ENCODE measurements around the gene RNPEPL1.
"Not testable (repeated sequence)": the region's sequence is repeated elsewhere in the genome, so short reads cannot be mapped to it uniquely, and the experiment has no call there.

RNPEPL1 gene

DNA sequence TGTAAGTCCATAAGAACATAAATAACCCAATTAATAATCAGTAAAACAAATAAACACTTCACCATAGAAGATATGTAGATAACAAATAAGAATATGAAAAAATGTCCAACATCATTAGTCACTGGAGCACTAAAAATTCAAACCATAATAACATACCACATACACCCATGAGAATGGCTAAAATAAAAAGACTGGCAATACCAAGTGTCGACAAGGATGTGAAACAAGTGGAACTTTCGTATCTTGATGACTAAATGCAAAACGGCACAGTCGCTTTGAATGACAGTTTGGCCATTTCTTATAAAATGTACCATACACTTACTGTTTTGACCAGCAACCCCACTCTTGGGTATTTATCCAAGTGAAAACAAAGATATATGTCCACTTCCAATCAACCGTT, 37.2 kb upstream of the RNPEPL1 start:
- no peak for DNase-seq
- H3K14ac ChIP-seq (ENCODE audit: low read length in 2 of 2), result no peak overlapping the region
- H3K4ac ChIP-seq (ENCODE audit: low read depth in 1 of 2, low read length in 2 of 2), result no peak overlapping the region
- no peaks in the 10 kb centered on the region for H3K27me3 ChIP-seq (ENCODE audit: control insufficient read depth in 1 of 2, insufficient read depth in 1 of 2, low read length in 2 of 2)
- no peak overlapping the region for H3K4me2 ChIP-seq (ENCODE audit: low read length, poor library complexity, severe bottlenecking)
- no peak overlapping the region for H3K9ac ChIP-seq (ENCODE audit: low read length)
- H3K18ac ChIP-seq (ENCODE audit: low read depth in 1 of 2, low read length in 2 of 2), result no peak overlapping the region
- no peak overlapping the region for H3K27ac ChIP-seq (ENCODE audit: low read length, poor library complexity, severe bottlenecking)
- no peak overlapping the region for H2AFZ ChIP-seq (ENCODE audit: low read depth, low read length)
- no peak overlapping the region for H2BK120ac ChIP-seq (ENCODE audit: low read depth, low read length)
- no peak overlapping the region for H4K91ac ChIP-seq (ENCODE audit: low read length)
- no peaks in the 10 kb centered on the region for H3K4me1 ChIP-seq (ENCODE audit: control insufficient read depth, insufficient read depth, low read depth, low read length)
- H3K79me1 ChIP-seq (replicated peaks; ENCODE audit: low read length, poor library complexity, severe bottlenecking), result peaks cover 12% of the 10 kb centered on the region
- over 99% methylated on average over 4 of the region's 5 CpGs for WGBS
- peaks cover 26 to 54% of the 10 kb centered on the region in 2 experiments for H3K36me3 ChIP-seq (ENCODE audit: control insufficient read depth in 1 of 2, insufficient read depth in 2 of 2, low read depth in 1 of 2, low read length in 2 of 2)
- no peak overlapping the region for H3K23ac ChIP-seq (ENCODE audit: low read length in 2 of 2)
- no peak overlapping the region for H3K4me3 ChIP-seq (ENCODE audit: insufficient read depth in 1 of 2, low read depth in 1 of 2, low read length in 2 of 2)
- no peak overlapping the region for H2AK5ac ChIP-seq (ENCODE audit: low read length, severe bottlenecking)
- H3K9me3 ChIP-seq (ENCODE audit: control insufficient read depth, low read length), result peaks cover 32% of the 10 kb centered on the region
- H2BK15ac ChIP-seq (ENCODE audit: low read depth, poor library complexity, severe bottlenecking), result no peak overlapping the region
- no peak overlapping the region for H2BK12ac ChIP-seq (ENCODE audit: low read length in 2 of 2)
- H4K8ac ChIP-seq (ENCODE audit: low read length), result no peak overlapping the region
- no peak overlapping the region for H2BK5ac ChIP-seq (ENCODE audit: low read depth, low read length, poor library complexity, severe bottlenecking)

DNA sequence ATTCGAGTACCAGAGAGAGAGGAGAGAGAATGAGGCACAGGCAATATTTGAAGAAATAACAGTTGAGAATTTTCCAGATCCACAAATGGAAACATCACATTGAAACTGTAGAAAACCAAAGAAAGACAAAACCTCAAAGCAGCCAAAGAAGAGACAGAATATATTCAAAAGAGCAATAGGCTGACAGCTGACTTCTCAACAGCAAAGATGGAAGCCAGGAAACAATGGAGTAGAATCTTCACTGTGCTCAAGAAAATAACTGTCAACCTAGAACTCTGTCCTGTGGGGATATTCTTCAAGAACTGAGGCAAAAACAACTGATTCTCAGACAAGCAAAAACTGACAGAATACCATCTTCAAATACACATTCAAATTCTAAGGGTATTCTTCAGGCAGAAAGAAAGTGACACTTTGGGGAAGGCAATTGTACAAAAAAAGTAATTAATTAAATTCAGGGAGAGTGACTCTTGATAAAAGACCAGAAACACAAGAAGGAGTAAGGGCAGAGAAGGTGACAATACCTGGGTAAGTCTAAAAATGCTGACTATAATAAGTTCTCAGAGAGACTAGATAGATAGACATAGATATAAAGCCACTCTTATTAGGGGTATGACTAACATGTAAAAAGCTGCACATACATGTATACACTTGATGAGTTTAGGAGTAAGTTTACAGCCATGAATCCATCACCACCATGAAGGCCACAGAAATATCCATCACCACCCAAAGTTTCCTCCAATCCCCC, 36.1 kb upstream of the RNPEPL1 start:
- Histone ChIP-seq H3K4me2 (ENCODE audit: low read length, poor library complexity, severe bottlenecking) (no peak overlapping the region), H2AK5ac (ENCODE audit: low read length, severe bottlenecking) (no peak overlapping the region), H3K18ac (ENCODE audit: low read depth in 1 of 2, low read length in 2 of 2) (no peak overlapping the region), H3K14ac (ENCODE audit: low read length in 2 of 2) (no peak overlapping the region), H2AFZ (ENCODE audit: low read depth, low read length) (no peak overlapping the region), H3K23ac (ENCODE audit: low read length in 2 of 2) (no peak overlapping the region), H3K36me3 (ENCODE audit: control insufficient read depth in 1 of 2, insufficient read depth in 2 of 2, low read depth in 1 of 2, low read length in 2 of 2) (peaks cover 20 to 47% of the 10 kb centered on the region in 2 experiments), H3K9me3 (ENCODE audit: control insufficient read depth, low read length) (peaks cover 32% of the 10 kb centered on the region), H2BK15ac (ENCODE audit: low read depth, poor library complexity, severe bottlenecking) (no peak overlapping the region), H3K79me1 (replicated peaks; ENCODE audit: low read length, poor library complexity, severe bottlenecking) (peaks cover 12% of the 10 kb centered on the region), H4K91ac (ENCODE audit: low read length) (no peak overlapping the region), H2BK12ac (ENCODE audit: low read length in 2 of 2) (no peak overlapping the region), H2BK120ac (ENCODE audit: low read depth, low read length) (no peak overlapping the region), H4K8ac (ENCODE audit: low read length) (no peak overlapping the region), H3K9ac (ENCODE audit: low read length) (no peak overlapping the region), H3K4me1 (ENCODE audit: control insufficient read depth, insufficient read depth, low read depth, low read length) (no peaks in the 10 kb centered on the region), H3K4ac (ENCODE audit: low read depth in 1 of 2, low read length in 2 of 2) (no peak overlapping the region), H3K4me3 (ENCODE audit: insufficient read depth in 1 of 2, low read depth in 1 of 2, low read length in 2 of 2) (no peak overlapping the region), H3K27me3 (ENCODE audit: control insufficient read depth in 1 of 2, insufficient read depth in 1 of 2, low read length in 2 of 2) (no peaks in the 10 kb centered on the region), H3K27ac (ENCODE audit: low read length, poor library complexity, severe bottlenecking) (no peak overlapping the region), H2BK5ac (ENCODE audit: low read depth, low read length, poor library complexity, severe bottlenecking) (no peak overlapping the region)
- no peak for DNase-seq
- WGBS, result 80% methylated on average over 1 of the region's 1 CpG

DNA sequence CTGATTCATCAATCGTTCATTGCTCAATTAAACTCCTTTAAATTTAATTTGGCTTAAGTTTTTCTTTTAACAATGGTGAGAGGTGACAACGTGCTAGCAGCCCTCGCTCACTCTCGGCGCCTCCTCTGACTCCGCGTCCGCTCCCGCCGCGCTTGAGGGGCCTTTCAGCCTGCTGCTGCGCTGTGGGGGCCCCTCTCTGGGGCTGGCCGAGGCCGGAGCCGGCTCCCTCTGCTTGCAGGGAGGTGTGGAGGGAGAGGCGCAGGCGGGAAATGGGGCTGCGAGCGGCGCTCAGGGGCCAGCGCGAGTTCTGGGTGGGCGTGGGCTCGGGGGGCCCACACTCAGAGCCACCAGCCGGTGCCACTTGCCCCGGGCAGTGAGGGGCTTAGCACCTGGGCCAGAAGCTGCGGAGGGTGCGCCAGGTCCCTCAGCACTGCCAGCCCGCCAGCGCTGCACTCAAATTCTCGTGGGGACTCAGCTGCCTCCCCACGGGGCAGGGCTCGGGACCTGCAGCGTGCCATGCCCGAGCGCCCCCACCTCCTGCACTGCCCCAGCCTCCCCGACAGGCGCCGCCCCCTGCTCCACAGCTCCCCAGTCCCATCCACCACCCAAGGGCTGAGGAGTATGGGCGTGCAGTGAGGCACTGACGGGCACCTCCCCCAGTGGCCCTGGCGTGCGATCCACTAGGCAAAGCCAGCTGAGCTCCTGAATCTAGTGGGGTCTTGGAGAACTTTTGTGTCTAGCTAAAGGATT, 30.1 kb upstream of the RNPEPL1 start:
- H3K9ac ChIP-seq (ENCODE audit: low read length), result no peak overlapping the region
- no peak overlapping the region for H3K14ac ChIP-seq (ENCODE audit: low read length in 2 of 2)
- H3K23ac ChIP-seq (ENCODE audit: low read length in 2 of 2), result no peak overlapping the region
- peaks cover 6% of the 10 kb centered on the region for H3K9me3 ChIP-seq (ENCODE audit: control insufficient read depth, low read length)
- no peak overlapping the region for H3K4me2 ChIP-seq (ENCODE audit: low read length, poor library complexity, severe bottlenecking)
- peaks cover 17 to 40% of the 10 kb centered on the region in 2 experiments for H3K36me3 ChIP-seq (ENCODE audit: control insufficient read depth in 1 of 2, insufficient read depth in 2 of 2, low read depth in 1 of 2, low read length in 2 of 2)
- no peak overlapping the region for H4K91ac ChIP-seq (ENCODE audit: low read length)
- H2BK120ac ChIP-seq (ENCODE audit: low read depth, low read length), result no peak overlapping the region
- no peak overlapping the region for H3K4ac ChIP-seq (ENCODE audit: low read depth in 1 of 2, low read length in 2 of 2)
- H2AFZ ChIP-seq (ENCODE audit: low read depth, low read length), result no peak overlapping the region
- no peak overlapping the region for H2BK5ac ChIP-seq (ENCODE audit: low read depth, low read length, poor library complexity, severe bottlenecking)
- H2AK5ac ChIP-seq (ENCODE audit: low read length, severe bottlenecking), result no peak overlapping the region
- no peak overlapping the region for H2BK12ac ChIP-seq (ENCODE audit: low read length in 2 of 2)
- no peaks in the 10 kb centered on the region for H3K4me1 ChIP-seq (ENCODE audit: control insufficient read depth, insufficient read depth, low read depth, low read length)
- H3K4me3 ChIP-seq (ENCODE audit: insufficient read depth in 1 of 2, low read depth in 1 of 2, low read length in 2 of 2), result no peak overlapping the region
- no peak for DNase-seq
- H3K18ac ChIP-seq (ENCODE audit: low read depth in 1 of 2, low read length in 2 of 2), result no peak overlapping the region
- no peak overlapping the region for H2BK15ac ChIP-seq (ENCODE audit: low read depth, poor library complexity, severe bottlenecking)
- WGBS, result 99% methylated on average over 30 of the region's 43 CpGs
- peaks cover 15% of the 10 kb centered on the region for H3K79me1 ChIP-seq (replicated peaks; ENCODE audit: low read length, poor library complexity, severe bottlenecking)
- H3K27ac ChIP-seq (ENCODE audit: low read length, poor library complexity, severe bottlenecking), result no peak overlapping the region
- H4K8ac ChIP-seq (ENCODE audit: low read length), result no peak overlapping the region
- no peaks in the 10 kb centered on the region for H3K27me3 ChIP-seq (ENCODE audit: control insufficient read depth in 1 of 2, insufficient read depth in 1 of 2, low read length in 2 of 2)

DNA sequence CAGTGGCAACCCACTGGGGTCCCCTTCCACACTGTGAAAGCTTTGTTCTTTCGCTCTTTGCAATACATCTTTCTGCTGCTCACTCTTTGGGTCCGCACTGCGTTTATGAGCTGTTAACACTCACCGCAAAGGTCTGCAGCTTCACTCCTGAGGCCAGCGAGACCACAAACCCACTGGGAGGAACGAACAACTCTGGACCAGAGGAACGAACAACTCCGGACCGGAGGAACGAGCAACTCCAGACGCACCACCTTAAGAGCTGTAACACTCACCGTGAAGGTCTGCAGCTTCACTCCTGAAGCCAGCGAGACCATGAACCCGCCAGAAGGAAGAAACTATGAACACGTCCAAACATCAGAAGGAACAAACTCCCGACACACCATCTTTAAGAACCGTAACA, 29.2 kb upstream of the RNPEPL1 start:
- peaks cover 14% of the 10 kb centered on the region for H3K79me1 ChIP-seq (replicated peaks; ENCODE audit: low read length, poor library complexity, severe bottlenecking)
- H2BK12ac ChIP-seq (ENCODE audit: low read length in 2 of 2); H4K91ac ChIP-seq (ENCODE audit: low read length); H3K4me3 ChIP-seq (ENCODE audit: insufficient read depth in 1 of 2, low read depth in 1 of 2, low read length in 2 of 2); DNase-seq; H2AK5ac ChIP-seq (ENCODE audit: low read length, severe bottlenecking); H3K9me3 ChIP-seq (ENCODE audit: control insufficient read depth, low read length); H3K23ac ChIP-seq (ENCODE audit: low read length in 2 of 2); H3K4me2 ChIP-seq (ENCODE audit: low read length, poor library complexity, severe bottlenecking); H2AFZ ChIP-seq (ENCODE audit: low read depth, low read length); H3K4ac ChIP-seq (ENCODE audit: low read depth in 1 of 2, low read length in 2 of 2); H2BK15ac ChIP-seq (ENCODE audit: low read depth, poor library complexity, severe bottlenecking); H3K18ac ChIP-seq (ENCODE audit: low read depth in 1 of 2, low read length in 2 of 2); H2BK5ac ChIP-seq (ENCODE audit: low read depth, low read length, poor library complexity, severe bottlenecking); H2BK120ac ChIP-seq (ENCODE audit: low read depth, low read length); H3K14ac ChIP-seq (ENCODE audit: low read length in 2 of 2); H3K9ac ChIP-seq (ENCODE audit: low read length); H3K27ac ChIP-seq (ENCODE audit: low read length, poor library complexity, severe bottlenecking); H3K27me3 ChIP-seq (ENCODE audit: control insufficient read depth in 1 of 2, insufficient read depth in 1 of 2, low read length in 2 of 2); H3K4me1 ChIP-seq (ENCODE audit: control insufficient read depth, insufficient read depth, low read depth, low read length); H4K8ac ChIP-seq (ENCODE audit: low read length): not testable (repeated sequence)
- 97% methylated on average over 17 of the region's 17 CpGs for WGBS
- peaks cover 17 to 40% of the 10 kb centered on the region in 2 experiments for H3K36me3 ChIP-seq (ENCODE audit: control insufficient read depth in 1 of 2, insufficient read depth in 2 of 2, low read depth in 1 of 2, low read length in 2 of 2)
